Stimulated activated CD4-positive, alpha-beta T cell treated with anti-CD3 and anti-CD28 coated beads, Interleukin-4, amount 100 ng/mL, for 48 hours (primary cell): ENCODE data around the gene RGS9BP.
"Not testable (repeated sequence)": the region's sequence is repeated elsewhere in the genome, so short reads cannot be mapped to it uniquely, and the experiment has no call there.

Experiments
- DNase-seq, 2 donors: peaks; one replicate each; pipeline ENCODE4 v3.0.0-alpha.2; 2020; ENCODE audit warnings: low read depth in 2 of 2

The RGS9BP gene

DNA sequence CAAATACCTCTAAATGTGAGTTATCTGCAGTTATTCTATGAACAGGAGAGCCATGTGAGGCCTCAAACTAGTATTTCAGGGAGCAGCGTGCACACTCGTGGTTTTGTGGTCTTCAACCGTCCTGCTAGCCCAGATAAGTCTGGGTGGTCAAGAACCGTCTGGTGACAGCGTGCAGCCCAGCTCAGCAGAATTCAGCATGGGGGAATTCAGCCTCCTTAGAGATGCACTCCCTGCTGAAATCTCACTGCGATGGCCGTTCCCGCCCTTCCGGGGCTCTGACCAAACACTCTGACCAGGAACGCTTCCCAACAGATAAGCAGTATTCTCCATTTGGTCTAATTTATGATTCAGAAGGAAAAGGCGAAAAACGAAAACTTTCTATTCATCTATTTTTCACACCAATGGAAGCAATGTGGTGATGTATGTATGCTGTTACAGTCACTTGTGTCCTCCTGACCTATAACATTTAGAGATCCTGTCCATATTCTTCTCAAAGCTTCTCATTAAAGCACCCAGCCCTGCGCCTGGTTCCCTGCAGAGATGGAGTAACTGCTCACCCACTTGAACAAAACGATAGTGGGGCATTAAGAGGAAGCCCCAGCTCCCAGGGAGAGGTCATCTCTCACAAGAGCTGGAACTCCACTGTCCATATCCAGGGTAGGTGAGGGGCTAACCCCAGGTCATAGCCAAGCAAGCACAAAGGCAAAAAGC is 3.6 kb upstream of the RGS9BP start:
- no peak for DNase-seq

DNA sequence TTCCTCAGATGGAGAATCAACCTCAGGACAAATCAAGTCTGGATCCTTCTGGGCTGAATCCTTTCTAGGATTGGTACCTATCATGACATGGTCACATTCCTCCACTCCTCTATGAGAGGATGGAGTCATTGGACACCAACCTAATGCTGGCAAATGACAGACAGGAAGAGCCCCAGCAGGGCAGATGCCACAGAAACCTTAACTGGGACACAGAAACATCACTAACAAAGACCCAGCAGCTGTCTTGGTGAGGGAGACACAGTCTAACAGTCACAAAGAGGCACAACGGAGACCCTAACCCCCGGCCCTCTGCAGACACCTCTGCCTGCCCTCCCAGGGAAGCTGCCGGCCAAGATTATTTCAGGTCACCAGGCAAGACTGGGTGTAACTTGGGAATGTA is 2.8 kb upstream of the RGS9BP start:
- DNase-seq = no peak

DNA sequence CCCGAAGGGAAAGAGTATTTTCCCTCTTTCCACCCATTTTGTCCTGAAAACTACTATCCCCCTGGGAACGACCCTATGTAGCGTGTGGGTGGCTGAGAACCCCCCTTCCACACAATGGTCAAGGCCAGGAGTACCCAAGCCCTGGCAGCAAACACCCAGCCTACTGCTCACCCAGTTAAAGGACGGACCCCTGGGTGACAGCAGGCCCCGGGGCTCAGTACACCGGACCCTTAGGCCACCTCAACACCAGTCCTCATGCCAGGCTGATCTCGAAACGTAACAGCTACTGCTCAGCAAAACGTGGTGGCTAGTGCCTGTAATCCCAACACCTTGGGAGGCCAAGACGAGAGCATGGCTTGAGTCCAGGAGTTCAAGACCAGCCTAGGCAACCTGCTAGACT is 2.1 kb upstream of the RGS9BP start:
- no peak for DNase-seq

DNA sequence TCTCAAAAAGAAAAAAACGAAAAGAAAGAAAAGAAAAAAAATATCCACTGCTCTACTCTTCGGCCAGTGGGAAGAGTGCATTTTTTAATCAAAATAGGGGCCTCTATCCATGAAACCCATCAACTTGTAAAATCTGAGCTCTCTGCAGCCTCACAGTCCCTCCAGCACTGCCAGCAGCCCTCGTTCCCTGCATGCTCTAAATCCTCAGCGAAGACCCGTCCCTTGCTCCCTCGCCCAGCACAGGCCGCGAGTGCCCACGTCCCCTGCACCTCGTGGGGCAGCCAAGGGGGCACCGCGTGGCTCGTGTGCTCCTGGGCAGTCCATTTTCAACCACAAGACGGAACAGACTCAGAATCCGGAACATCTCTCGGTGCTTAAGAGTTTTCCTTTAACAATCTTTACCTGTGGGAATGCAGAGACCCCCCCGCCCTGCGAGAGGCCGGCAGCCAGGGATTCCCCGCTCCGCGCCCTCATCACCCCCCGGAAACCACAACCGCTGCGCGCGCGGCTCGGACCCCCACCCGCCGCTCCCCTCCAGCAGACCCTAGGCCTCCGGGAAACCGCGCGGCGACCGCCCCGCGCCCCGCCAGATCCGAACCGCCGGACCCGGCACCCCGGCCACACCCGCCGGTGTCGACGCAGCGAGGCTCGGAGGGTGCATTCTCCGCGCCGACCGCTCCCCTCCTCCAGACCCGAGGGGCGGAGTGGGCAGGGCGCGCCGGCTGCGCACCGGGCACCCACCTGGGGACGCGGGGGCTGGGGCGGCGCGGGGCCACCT is 1.3 kb upstream of the RGS9BP start:
- no peak for DNase-seq

DNA sequence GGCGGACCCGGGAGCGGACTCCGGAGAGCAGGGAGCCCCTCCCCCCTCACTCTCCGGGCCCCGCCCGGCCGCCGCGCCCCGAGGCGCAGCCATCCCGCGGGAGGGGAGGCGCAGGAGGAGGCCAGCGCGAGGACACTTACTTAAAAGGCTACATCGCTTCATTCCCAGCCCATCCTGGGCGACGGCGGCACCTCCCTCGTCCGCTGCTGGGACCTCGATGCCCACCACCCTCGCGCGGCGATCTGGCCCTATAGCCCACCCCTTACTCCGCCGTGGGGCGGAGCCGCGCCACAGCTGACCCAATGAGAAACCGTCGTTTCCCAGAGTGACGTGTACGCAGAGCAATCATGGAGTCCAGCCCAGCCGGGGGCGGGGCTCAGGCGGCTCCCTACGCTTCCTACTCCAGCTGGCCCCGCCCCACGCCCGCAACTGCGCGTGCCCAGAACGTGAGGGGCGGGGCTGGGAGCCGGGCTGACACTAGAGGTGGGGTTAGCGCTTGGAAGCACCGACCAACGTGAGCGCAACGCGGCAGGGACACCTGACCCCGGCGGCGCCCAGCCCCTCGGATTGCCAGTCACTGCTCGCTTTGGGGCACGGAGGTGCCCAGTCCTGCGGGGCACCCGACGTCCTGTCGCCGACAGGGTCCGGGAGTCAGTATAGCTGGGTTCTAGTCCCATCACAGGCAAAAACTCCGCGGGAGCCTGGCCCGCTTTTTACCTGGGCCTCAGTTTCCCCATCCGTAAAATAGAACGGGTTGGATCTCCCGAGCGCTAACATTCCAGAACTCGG is 523 bp upstream of the RGS9BP start, which contains the start of gene ANKRD27:
Gene ANKRD27 (minus strand): TSS at position 250 of the 789 bp plus-strand sequence. CDS start 16,165 bp downstream, outside the sequence.
- peak; percentile 97 for DNase-seq

DNA sequence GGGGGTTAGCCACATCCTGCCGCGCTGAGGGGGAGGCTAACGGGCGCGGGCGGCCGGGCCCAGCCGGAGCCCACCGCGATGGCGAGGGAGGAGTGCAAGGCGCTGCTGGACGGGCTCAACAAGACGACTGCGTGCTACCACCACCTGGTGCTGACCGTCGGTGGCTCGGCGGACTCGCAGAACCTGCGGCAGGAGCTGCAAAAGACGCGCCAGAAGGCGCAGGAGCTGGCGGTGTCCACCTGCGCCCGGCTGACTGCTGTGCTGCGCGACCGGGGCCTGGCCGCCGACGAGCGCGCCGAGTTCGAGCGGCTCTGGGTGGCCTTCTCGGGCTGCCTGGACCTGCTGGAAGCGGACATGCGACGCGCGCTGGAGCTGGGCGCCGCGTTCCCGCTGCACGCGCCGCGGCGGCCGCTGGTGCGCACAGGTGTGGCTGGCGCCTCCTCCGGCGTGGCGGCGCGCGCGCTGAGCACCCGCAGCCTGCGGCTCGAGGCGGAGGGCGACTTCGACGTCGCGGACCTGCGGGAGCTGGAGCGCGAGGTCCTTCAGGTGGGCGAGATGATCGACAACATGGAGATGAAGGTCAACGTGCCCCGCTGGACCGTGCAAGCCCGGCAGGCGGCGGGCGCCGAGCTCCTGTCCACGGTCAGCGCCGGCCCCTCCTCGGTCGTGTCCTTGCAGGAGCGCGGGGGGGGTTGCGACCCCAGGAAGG is 692 bp downstream of the RGS9BP start:
- DNase-seq = no peak

DNA sequence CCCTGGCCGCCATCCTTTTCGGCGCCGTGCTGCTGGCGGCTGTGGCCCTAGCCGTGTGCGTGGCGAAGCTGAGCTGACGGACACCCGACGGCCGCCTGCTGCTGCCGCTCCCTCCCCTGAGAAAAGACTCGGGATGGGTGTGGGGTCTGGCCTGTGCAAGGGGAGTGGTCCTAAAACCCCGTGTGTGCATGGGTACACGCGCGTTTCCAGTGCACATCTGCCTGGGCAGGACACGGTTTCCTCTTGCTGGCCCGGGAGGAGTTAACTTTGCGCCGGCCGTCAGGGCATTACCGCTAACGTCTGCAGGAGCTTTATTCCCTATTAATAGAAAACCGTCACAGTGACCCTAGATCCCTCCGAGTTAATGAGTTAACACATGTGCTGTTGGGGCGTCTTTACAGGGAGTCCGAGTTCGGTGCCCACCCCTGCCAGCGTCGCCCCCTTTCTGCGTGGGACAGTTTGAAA is 1.3 kb downstream of the RGS9BP start:
- DNase-seq = no peak

DNA sequence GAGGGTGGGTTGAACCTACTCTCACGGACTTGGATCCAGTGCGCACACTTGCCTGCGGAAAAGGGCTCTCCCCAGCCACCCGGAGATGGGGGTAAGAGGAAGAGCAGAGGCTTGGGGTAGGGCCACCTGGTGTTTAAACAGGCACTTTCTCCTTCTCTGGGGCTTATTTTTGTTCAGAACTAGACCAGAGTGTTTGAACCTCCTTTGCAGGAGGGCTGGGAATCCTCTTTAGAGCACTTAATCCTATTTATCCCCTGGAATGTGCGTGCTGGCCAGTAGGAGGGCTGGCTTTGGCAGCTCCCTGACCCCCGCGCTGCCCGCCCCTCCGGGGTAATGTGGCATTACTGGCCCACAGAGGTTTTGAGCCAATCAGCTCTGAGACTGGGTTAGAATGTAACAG is 2.0 kb downstream of the RGS9BP start:
- no peak for DNase-seq

DNA sequence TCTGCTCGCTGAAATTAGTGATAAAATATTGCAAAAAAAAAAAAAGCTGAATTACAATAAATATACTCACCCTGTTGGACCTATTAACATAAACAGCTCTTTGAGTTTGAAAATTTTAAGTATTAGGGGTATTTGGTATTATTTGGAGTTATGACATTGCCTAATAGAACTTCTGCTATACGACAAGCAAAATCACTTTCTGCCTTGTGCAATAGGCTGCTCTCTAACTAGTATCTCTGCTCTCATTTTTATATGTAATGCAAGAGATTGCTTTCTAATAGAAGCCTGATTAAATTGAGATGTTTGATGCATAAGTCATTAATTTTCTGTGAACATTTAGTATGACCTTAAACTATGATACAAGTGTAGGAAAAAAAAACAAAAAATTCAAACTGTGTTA is 5.3 kb downstream of the RGS9BP start:
- DNase-seq = no peak

DNA sequence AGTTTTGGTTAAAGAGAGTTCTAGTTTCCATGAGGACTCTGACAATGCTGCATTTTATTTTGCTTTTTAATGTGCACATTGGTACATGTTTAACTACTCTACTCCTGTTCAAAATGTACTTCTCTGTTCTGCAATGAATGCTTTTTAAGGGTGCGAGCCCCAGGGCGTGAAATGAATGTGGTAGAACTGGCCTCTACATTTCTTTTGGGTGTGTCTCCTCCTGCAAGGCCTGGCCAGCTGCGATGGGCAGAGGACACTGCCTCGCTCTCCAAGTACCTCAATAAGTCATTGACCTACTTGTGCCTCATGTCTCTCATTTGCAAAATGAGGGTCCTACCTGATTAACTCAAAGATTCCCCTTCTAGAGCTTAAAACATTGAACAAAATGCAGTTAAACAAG is 6.7 kb downstream of the RGS9BP start:
- DNase-seq = no peak

DNA sequence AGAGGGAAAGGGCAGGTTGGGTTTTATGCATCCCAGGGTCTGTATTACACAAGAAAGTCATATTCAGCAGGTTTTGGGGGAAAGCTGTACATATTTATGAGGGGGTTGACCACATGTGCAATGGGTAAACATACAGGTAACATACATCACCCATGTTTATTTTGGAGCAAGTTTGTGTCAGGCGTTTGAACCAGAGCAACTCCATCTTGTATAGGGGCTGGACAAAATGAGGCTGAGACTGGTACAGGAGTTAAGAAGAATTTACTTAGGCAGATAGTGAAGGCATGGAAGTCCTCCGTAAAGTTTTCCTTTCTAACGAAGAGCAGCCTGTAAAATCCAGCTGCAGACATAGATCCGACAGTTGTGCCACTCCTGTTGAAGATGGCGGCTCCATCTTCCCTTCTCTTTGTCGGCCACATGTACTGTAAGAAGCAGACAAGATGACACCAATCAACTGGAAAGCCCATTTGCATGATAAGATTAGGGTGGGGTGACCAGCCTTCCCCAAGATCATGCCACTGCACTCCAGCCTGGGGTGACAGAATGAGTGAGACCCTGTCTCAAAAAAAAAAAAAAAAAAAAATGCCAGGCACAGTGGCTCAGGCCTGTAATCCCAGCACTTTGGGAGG is 11.3 kb downstream of the RGS9BP start:
- DNase-seq = no peak

DNA sequence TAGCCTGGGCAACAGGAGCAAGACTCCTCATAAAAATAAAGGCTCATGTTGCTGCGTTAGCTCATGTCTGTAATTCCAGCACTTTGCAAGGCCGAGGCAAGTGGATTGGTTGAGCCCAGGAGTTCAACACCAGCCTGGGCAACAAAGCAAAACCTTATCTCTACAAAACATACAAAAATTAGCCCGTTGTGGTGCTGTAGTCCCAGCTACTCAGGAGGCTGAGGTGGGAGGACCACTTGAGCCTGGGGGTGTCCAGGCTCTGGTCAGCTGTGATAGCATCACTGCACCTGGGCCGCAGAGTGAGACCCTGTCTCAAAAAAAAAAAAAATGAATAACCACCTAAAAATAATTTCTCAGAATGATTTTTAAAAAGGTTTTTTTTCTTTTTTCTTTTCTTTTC is 12.0 kb downstream of the RGS9BP start:
- DNase-seq = no peak

DNA sequence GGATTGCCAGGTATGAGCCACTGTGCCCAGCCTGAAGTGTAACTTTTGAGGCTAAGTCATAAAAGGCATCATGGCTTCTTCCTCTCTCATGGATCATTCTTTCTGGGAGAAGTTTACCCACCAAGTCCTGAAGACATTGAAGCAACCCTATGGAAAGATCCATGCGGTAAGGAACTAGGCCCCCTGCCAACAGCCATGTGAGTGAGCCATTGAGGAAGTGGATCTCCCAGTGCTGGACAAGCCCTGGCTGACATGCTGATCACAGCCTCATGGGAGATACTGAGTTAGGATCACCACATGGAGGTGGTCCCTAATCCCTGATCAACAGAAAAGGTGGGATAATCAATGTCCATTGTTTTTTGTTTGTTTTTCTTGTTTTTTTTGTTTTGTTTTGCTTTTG is 12.7 kb downstream of the RGS9BP start:
- DNase-seq = no peak

DNA sequence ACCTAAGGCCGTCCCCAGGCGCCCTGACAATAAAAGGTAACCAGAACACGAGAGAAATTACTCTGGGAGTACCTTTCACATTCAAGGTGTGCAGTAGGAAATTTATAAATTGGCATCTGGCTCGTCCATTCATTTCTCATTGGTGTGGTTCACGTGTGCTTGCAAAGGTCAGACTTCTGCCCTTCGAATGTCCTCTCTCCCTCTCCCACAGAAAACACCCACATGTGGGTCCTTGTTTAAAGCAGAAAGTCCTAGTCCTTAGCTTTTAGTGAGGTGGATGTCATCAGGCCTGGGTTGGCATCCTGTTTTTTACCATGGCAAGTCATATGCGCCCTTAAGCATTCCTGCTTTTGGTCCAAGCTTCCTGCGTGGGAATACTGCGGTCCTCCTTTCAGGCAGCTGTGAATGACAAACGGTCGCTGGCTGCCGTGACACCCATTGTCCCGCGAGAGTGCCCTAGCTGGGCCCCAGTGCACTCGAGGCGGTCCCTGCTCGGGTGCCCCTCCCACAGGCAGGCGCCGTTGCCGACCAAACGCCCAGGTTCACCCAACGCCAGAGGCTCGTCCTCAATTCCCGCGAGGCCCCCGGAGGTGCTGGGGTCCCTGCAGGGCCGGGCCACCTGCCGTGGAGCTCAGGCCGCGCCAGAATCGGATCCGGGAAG is 15.8 kb downstream of the RGS9BP start, which contains the start of gene NUDT19:
Gene NUDT19 (plus strand): TSS at position 531 of the 661 bp plus-strand sequence. CDS start 140 bp downstream, outside the sequence.
- peak; percentile 76 to 80 for DNase-seq

DNA sequence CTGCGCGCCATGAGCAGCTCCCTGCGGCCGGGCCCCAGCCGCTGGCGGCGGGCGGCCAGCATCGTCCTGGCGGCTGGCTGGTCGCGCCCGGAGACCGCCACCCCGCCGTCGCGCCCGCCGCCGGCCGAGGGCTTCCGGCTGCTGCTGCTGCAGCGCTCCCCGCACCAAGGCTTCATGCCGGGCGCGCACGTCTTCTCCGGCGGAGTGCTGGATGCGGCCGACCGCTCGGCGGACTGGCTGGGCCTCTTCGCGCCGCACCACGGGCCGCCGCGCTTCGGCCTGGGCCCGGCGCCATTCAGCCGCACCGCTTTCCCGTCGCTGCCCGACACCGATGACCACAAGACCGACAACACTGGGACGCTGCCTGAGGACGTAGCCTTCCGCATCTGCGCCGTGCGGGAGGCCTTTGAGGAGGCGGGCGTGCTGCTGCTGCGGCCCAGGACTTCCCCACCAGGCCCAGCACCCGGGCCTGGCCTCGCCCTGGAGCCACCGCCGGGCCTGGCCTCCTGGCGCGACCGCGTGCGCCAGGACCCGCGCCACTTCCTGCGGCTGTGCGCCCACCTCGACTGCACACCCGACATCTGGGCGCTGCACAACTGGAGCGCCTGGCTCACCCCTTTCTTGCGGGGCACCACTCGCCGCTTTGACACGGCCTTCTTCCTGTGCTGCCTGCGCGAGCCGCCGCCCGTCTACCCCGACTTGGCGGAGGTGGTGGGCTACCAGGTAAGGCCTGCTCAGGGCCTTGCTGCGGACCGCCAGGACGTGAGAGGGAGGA is 16.5 kb downstream of the RGS9BP start:
- DNase-seq = peak in 1 of 2 donors; percentile 51

DNA sequence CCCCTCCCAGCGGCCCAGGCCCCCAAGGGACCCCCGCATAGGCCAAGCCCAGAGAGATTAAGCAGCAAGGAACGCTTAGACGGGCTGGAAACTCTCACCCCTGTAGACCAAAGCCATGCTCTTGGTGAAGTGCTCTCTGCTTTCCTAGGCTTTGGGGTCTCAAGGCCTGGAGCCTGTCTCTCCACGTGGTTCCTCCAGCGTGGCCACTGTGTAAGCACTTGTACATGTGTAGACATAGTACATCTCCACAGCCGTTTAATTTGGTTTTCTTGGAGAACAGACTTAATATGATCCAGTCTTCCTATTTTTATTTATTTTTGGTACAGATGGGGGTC is 17.0 kb downstream of the RGS9BP start:
- no peak for DNase-seq

DNA sequence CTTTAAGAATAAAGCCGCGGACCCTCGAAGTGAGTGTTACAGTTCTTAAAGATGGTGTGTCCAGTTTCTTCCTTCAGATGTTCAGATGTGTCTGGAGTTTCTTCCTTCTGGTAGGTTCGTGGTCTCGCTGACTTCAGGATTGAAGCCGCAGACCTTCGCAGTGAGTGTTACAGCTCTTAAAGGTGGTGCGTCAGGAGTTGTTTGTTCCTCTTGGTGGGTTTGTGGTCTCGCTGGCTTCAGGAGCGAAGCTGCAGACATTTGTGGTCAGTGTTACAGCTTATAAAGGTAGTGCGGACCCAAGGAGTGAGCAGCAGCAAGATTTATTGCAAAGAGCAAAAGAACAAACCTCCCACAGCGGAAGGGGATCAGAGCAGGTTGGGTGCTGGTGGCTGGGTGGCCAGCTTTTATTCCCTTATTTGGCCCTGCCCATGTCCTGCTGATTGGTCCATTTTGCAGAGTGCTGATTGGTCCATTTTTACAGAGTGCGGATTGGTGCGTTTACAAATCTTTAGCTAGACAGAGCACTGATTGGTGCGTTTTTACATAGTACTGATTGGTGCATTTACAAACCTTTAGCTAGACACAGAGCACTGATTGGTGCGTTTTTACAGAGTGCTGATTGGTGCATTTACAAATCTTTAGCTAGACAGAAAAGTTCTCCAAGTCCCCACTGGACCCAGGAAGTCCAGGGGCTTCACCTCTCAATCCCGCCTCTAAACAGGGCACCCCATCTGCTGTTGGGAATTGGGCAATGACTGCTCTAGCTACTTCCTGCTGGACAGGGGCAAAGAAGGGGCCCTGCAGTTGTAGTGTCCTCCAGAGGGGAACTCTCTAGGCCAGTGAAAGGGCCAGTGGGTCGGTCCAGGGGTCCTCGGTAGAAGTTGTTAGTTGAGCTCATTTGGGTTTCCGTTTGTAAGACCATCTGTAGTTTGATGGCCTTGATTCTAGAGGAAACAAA is 17.8 kb downstream of the RGS9BP start:
- peak in 1 of 2 donors; percentile 28 for DNase-seq

DNA sequence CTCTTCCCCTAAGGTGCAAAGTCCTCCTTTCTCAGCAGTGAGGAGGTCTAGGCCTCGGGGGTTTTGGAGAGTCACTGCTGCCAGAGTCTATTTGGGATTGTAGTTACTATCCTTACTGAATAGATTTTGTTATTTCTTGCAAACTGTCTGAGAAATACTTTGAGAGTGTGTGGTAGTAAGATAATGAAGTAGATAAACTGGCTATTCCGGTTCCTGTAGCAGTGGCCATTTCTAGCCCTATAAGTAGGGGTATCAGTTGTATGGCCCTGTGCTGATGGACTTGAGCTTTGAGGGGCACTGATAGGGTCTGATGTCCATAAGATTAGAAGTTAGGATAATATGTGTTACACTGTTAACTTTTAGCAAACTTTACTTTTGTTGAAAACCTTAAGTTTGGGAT is 18.7 kb downstream of the RGS9BP start:
- not testable (repeated sequence) for DNase-seq

DNA sequence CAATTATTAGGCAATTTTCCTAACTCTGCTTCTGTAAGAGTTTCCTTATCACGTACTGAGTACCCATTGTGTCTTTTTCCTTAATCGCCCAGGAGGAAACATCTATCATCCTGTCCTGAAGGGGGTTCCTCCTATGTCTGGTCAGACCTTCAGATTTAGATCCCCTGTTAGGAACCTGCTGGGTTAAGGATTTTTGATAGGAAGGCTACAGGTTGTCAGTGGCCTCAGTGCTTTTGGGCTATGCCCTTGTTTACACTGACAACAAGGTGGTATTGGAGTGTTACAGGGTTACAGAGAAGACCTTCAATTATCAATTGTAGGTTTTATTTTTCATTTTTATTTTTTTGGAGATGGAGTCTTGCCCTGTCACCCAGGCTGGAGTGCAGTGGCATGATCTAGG is 19.2 kb downstream of the RGS9BP start:
- not testable (repeated sequence) for DNase-seq
